Fibroblast of villous mesenchyme (primary cell): ENCODE data around the gene CCND1. TPM values are rescaled to one million over a fixed set of nuclear protein-coding genes. Genes with fewer than 3 reads are reported as not detected.
"Not testable (repeated sequence)": the region's sequence is repeated elsewhere in the genome, so short reads cannot be mapped to it uniquely, and the experiment has no call there.

Experiments
- DNase-seq: peaks from one replicate; pipeline ENCODE4 v3.0.0-alpha.2; 2010; ENCODE audit warnings: low read depth
- H3K4me3 ChIP-seq: 2 replicates; pipeline ENCODE4 v1.5.1; 2011; ENCODE audit warnings: low read depth, mild to moderate bottlenecking, low read length
- CTCF ChIP-seq: IDR thresholded peaks from 2 replicates; pipeline ENCODE4 v1.5.1; 2012; ENCODE audit warnings: low read depth, mild to moderate bottlenecking, low read length; ENCODE audit not compliant: insufficient read depth
- total RNA-seq: library from RNA; depleted of rRNA; stranded (reverse); fragments of >200 nt; gene quantifications from 2 replicates; pipeline ENCODE4 v1.2.3, GENCODE V29; 2012

Gene CCND1
- total RNA-seq, 1 donor, result 365 TPM

GRCh38 chr11:69617682-69618081 is 23.3 kb upstream of the CCND1 start:
- no peak for DNase-seq
- no peak overlapping the region for H3K4me3 ChIP-seq
- no peak for TF ChIP-seq CTCF

GRCh38 chr11:69618237-69618636 is 22.7 kb upstream of the CCND1 start:
- no peak overlapping the region for H3K4me3 ChIP-seq
- no peak for DNase-seq
- no peak for TF ChIP-seq CTCF

GRCh38 chr11:69620683-69621290 is 20.2 kb upstream of the CCND1 start:
- H3K4me3 ChIP-seq, result no peak overlapping the region
- TF ChIP-seq CTCF, result no peak
- DNase-seq, result no peak

- not testable (repeated sequence) for DNase-seq, H3K4me3 ChIP-seq
These were observed 18.8 kb upstream of the CCND1 start for GRCh38 chr11:69622097-69622681.

- no peak overlapping the region for H3K4me3 ChIP-seq
- DNase-seq, result no peak
- TF ChIP-seq CTCF, result no peak
These were observed 16.7 kb upstream of the CCND1 start for GRCh38 chr11:69624293-69624692.

GRCh38 chr11:69625476-69625875 is 15.5 kb upstream of the CCND1 start:
- H3K4me3 ChIP-seq, result no peak overlapping the region
- DNase-seq, result no peak
- no peak for TF ChIP-seq CTCF

GRCh38 chr11:69627551-69627950 is 13.4 kb upstream of the CCND1 start:
- no peak for DNase-seq
- no peak for TF ChIP-seq CTCF
- H3K4me3 ChIP-seq, result no peak overlapping the region
